ENCODE measurements around the gene PTPRC. TPM values are rescaled to one million over a fixed set of nuclear protein-coding genes. Genes with fewer than 3 reads are reported as not detected.

Gene PTPRC
- total and polyA plus RNA-seq, 2 donors (not counting 3 experiments of a cell fraction or from before 2014, with no cell fraction given), result not detected

GRCh38 chr1:198672124-198672523 is 33.3 kb downstream of the PTPRC start:
- Histone ChIP-seq H3K27ac (ENCODE audit: insufficient read depth, low read depth, low read length) (no peak overlapping the region), H3K9me3 (replicated peaks; ENCODE audit: control insufficient read depth, insufficient read depth, low read length) (no peaks in the 10 kb centered on the region), H3K9ac (replicated peaks; ENCODE audit: extremely low read depth, insufficient read depth, low read length) (no peak overlapping the region), H3K9me1 (replicated peaks; ENCODE audit: control insufficient read depth, extremely low read depth, insufficient read depth, low read length) (no peaks in the 10 kb centered on the region), H3K79me2 (ENCODE audit: control insufficient read depth, insufficient read depth, low read length) (no peaks in the 10 kb centered on the region), H3K4me2 (ENCODE audit: insufficient read depth, low read length) (no peak overlapping the region), H2AFZ (ENCODE audit: low read depth, low read length) (peak overlapping the region; percentile 37), H3K27me3 (ENCODE audit: control insufficient read depth in 2 of 2, insufficient read depth in 2 of 2, low read length in 2 of 2) (no peaks in the 10 kb centered on the region), H3K4me3 (replicated peaks in 1 of 3; ENCODE audit: insufficient read depth in 1 of 3, low read depth in 1 of 3, low read length in 3 of 3) (no peak overlapping the region), H3K4me1 (ENCODE audit: control insufficient read depth, extremely low read depth, insufficient read depth, low read length) (peaks cover 16% of the 10 kb centered on the region), H4K20me1 (replicated peaks; ENCODE audit: control insufficient read depth, extremely low read depth, insufficient read depth, low read length) (no peaks in the 10 kb centered on the region), H3K36me3 (ENCODE audit: control insufficient read depth in 2 of 2, extremely low read depth in 1 of 2, insufficient read depth in 2 of 2, low read length in 2 of 2) (no peaks in the 10 kb centered on the region)
- intact Hi-C loops (cut with micrococcal nuclease), result no loop called here
- FAIRE-seq (no peak), DNase-seq (ENCODE audit: low read depth, low spot score) (no peak)
- dilution Hi-C loops (cut with MboI; ENCODE audit: extremely low pct_ligation_motif_present, low sequenced_read_pairs), result no loop called here
- TF ChIP-seq GATA2 (IDR thresholded peaks at IDR 0.05; ENCODE audit: insufficient read depth, insufficient read length, low read depth, low read length), result no peak
- TF ChIP-seq FOS (IDR thresholded peaks at IDR 0.05; ENCODE audit: borderline replicate concordance, insufficient read depth, low read length), result no peak
- no peak for TF ChIP-seq EZH2 (IDR thresholded peaks at IDR 0.05; ENCODE audit: borderline replicate concordance, low read depth, low read length, severe bottlenecking)
- no peak for TF ChIP-seq JUN (IDR thresholded peaks at IDR 0.05; ENCODE audit: borderline replicate concordance, insufficient read depth, insufficient read length, low read depth)
- TF ChIP-seq POLR2AphosphoS5 (IDR thresholded peaks at IDR 0.05; ENCODE audit: insufficient read depth, low read depth, low read length), result no peak
- TF ChIP-seq MYC (IDR thresholded peaks at IDR 0.05; ENCODE audit: low read depth, low read length), result no peak
- CTCF ChIA-PET, result interaction anchor here (1.0 kb wide), 1 partner anchor 14 kb away, joined by 4 read pairs; no protein-coding TSS in a partner anchor
- BruUV-seq (replicated peaks), result no TSS peak
- POLR2A ChIA-PET, result no interaction called here

GRCh38 chr1:198674009-198674408 is 35.2 kb downstream of the PTPRC start:
- H3K9me3 ChIP-seq (replicated peaks; ENCODE audit: control insufficient read depth, insufficient read depth, low read length), result no peaks in the 10 kb centered on the region
- no peak overlapping the region for H3K4me2 ChIP-seq (ENCODE audit: insufficient read depth, low read length)
- BruUV-seq (replicated peaks), result no TSS peak
- DNase-seq (ENCODE audit: low read depth, low spot score) (no peak), FAIRE-seq (no peak)
- TF ChIP-seq MYC (IDR thresholded peaks at IDR 0.05; ENCODE audit: low read depth, low read length) (no peak), CTCF (IDR thresholded peaks at IDR 0.05; ENCODE audit: extremely low read depth in 1 of 2, insufficient read depth in 1 of 2, low read depth in 1 of 2, low read length in 2 of 2) (no peak), JUN (IDR thresholded peaks at IDR 0.05; ENCODE audit: borderline replicate concordance, insufficient read depth, insufficient read length, low read depth) (no peak), POLR2A (IDR thresholded peaks at IDR 0.05; ENCODE audit: low read depth, low read length) (no peak)
- CTCF ChIA-PET, result interaction anchor here (0.6 to 1.4 kb wide), 3 partner anchors 10 to 1263 kb away, joined by 3 to 5 read pairs (median 3); no protein-coding TSS in a partner anchor
- H3K79me2 ChIP-seq (ENCODE audit: control insufficient read depth, insufficient read depth, low read length), result no peaks in the 10 kb centered on the region
- no peaks in the 10 kb centered on the region for H4K20me1 ChIP-seq (replicated peaks; ENCODE audit: control insufficient read depth, extremely low read depth, insufficient read depth, low read length)
- dilution Hi-C loops (cut with MboI; ENCODE audit: extremely low pct_ligation_motif_present, low sequenced_read_pairs), result no loop called here
- intact Hi-C loops (cut with micrococcal nuclease), result no loop called here
- no peak overlapping the region for H3K4me3 ChIP-seq (replicated peaks in 1 of 3; ENCODE audit: insufficient read depth in 1 of 3, low read depth in 1 of 3, low read length in 3 of 3)
- POLR2A ChIA-PET, result no interaction called here
- H3K4me1 ChIP-seq (ENCODE audit: control insufficient read depth, extremely low read depth, insufficient read depth, low read length), result peaks cover 8% of the 10 kb centered on the region
- H3K9me1 ChIP-seq (replicated peaks; ENCODE audit: control insufficient read depth, extremely low read depth, insufficient read depth, low read length), result no peaks in the 10 kb centered on the region
- H2AFZ ChIP-seq (ENCODE audit: low read depth, low read length), result no peak overlapping the region
- H3K36me3 ChIP-seq (ENCODE audit: control insufficient read depth in 2 of 2, extremely low read depth in 1 of 2, insufficient read depth in 2 of 2, low read length in 2 of 2), result no peaks in the 10 kb centered on the region
- H3K27ac ChIP-seq (ENCODE audit: insufficient read depth, low read depth, low read length), result no peak overlapping the region
- no peaks in the 10 kb centered on the region for H3K27me3 ChIP-seq (ENCODE audit: control insufficient read depth in 2 of 2, insufficient read depth in 2 of 2, low read length in 2 of 2)
- no peak overlapping the region for H3K9ac ChIP-seq (replicated peaks; ENCODE audit: extremely low read depth, insufficient read depth, low read length)
